GM19023 (cell line): ENCODE measurements around the gene LECT2.

Experiments used
- ATAC-seq: cut with Tn5 transposase; IDR thresholded peaks from one replicate; pipeline ENCODE4 v1.9.1; 2021; ENCODE audit warnings: mild to moderate bottlenecking, moderate library complexity; ENCODE audit not compliant: unreplicated experiment

Gene LECT2

GRCh38 chr5:135954899-135955298 is at the start of gene LECT2:
Gene LECT2 (minus strand): TSS chr5:135954983. CDS start chr5:135954833, 150 bp downstream.
- no peak for ATAC-seq

- ATAC-seq, result no peak
These were observed 49.7 kb upstream of the LECT2 start for GRCh38 chr5:136004436-136004835.

GRCh38 chr5:136001466-136001981 is 46.7 kb upstream of the LECT2 start:
- no peak for ATAC-seq

- no peak for ATAC-seq
These were observed 46.1 kb upstream of the LECT2 start for GRCh38 chr5:136000932-136001331.

- no peak for ATAC-seq
These were observed 45.4 kb upstream of the LECT2 start for GRCh38 chr5:136000147-136000546.

- ATAC-seq, result no peak
These were observed 44.8 kb upstream of the LECT2 start for GRCh38 chr5:135999406-136000139.

- ATAC-seq, result no peak
These were observed 44.1 kb upstream of the LECT2 start for GRCh38 chr5:135998889-135999288.

GRCh38 chr5:135997673-135998335 is 43.0 kb upstream of the LECT2 start:
- no peak for ATAC-seq

- no peak for ATAC-seq
These were observed 41.8 kb upstream of the LECT2 start for GRCh38 chr5:135996611-135997010.

- no peak for ATAC-seq
These were observed 41.2 kb upstream of the LECT2 start for GRCh38 chr5:135995976-135996375.

GRCh38 chr5:135993880-135994636 is 39.3 kb upstream of the LECT2 start:
- no peak for ATAC-seq

GRCh38 chr5:135993335-135993879 is 38.6 kb upstream of the LECT2 start:
- no peak for ATAC-seq

- ATAC-seq, result no peak
These were observed 36.6 kb upstream of the LECT2 start for GRCh38 chr5:135991429-135991828.

- ATAC-seq, result no peak
These were observed 35.9 kb upstream of the LECT2 start for GRCh38 chr5:135990528-135991255.

- ATAC-seq, result no peak
These were observed 34.9 kb upstream of the LECT2 start for GRCh38 chr5:135989686-135990085.

GRCh38 chr5:135988546-135988945 is 33.8 kb upstream of the LECT2 start:
- ATAC-seq, result no peak

- ATAC-seq, result no peak
These were observed 32.2 kb upstream of the LECT2 start for GRCh38 chr5:135986891-135987401.

GRCh38 chr5:135986401-135986800 is 31.6 kb upstream of the LECT2 start:
- no peak for ATAC-seq

GRCh38 chr5:135985951-135986350 is 31.2 kb upstream of the LECT2 start:
- no peak for ATAC-seq

GRCh38 chr5:135980620-135981019 is 25.8 kb upstream of the LECT2 start:
- no peak for ATAC-seq
